Inflammatory macrophage (primary cell): ENCODE measurements around the gene DOK7.

Experiments used
- DNase-seq, 2 donors: peaks; one replicate each; pipeline ENCODE4 v3.0.0-alpha.2; 2020 to 2022
- total RNA-seq, 18 experiments: gene quantifications; one replicate each; lab custom pipeline; 2026; ENCODE audit warnings: mixed read lengths in 6 of 18, inconsistent platforms in 2 of 18; lab: John Stamatoyannopoulos, UW

The DOK7 gene
- 0 to 0.20 (median 0) reads per million in 18 experiments for total RNA-seq

GRCh38 chr4:3462790-3463415 is at the start of gene DOK7:
Gene DOK7 (plus strand): TSS chr4:3463306. CDS start chr4:3463376, 70 bp downstream.
- DNase-seq: peak in 1 of 2 donors; percentile 14

GRCh38 chr4:3413675-3414420 is 49.3 kb upstream of the DOK7 start:
- DNase-seq: no peak

GRCh38 chr4:3414421-3415279 is 48.5 kb upstream of the DOK7 start:
- DNase-seq: peak; percentile 64 to 73

- DNase-seq: no peak
Observed at GRCh38 chr4:3415471-3416141, 47.5 kb upstream of the DOK7 start.

- DNase-seq: no peak
Observed at GRCh38 chr4:3416270-3416669, 46.8 kb upstream of the DOK7 start.

- no peak for DNase-seq
Observed at GRCh38 chr4:3416821-3417221, 46.3 kb upstream of the DOK7 start.

- no peak for DNase-seq
Observed at GRCh38 chr4:3417448-3417847, 45.7 kb upstream of the DOK7 start.

GRCh38 chr4:3418029-3418762 is 44.9 kb upstream of the DOK7 start:
- no peak for DNase-seq

GRCh38 chr4:3419836-3420605 is 43.1 kb upstream of the DOK7 start:
- no peak for DNase-seq

- no peak for DNase-seq
Observed at GRCh38 chr4:3420606-3420955, 42.5 kb upstream of the DOK7 start.

GRCh38 chr4:3420956-3421355 is 42.1 kb upstream of the DOK7 start:
- DNase-seq: no peak

GRCh38 chr4:3421470-3421869 is 41.6 kb upstream of the DOK7 start:
- no peak for DNase-seq

- no peak for DNase-seq
Observed at GRCh38 chr4:3422241-3422801, 40.8 kb upstream of the DOK7 start.

GRCh38 chr4:3422808-3423297 is 40.3 kb upstream of the DOK7 start:
- DNase-seq: no peak

- no peak for DNase-seq
Observed at GRCh38 chr4:3423406-3423805, 39.7 kb upstream of the DOK7 start.

GRCh38 chr4:3423952-3424351 is 39.2 kb upstream of the DOK7 start:
- no peak for DNase-seq

- no peak for DNase-seq
Observed at GRCh38 chr4:3424522-3425095, 38.5 kb upstream of the DOK7 start.

GRCh38 chr4:3426465-3427133 is 36.5 kb upstream of the DOK7 start:
- DNase-seq: no peak

GRCh38 chr4:3427134-3427476 is 36.0 kb upstream of the DOK7 start:
- DNase-seq: no peak
